Kidney (tissue), 14 donors: ENCODE results near the gene ACADS. TPM values are rescaled to one million over a fixed set of nuclear protein-coding genes. Genes with fewer than 3 reads are reported as not detected.

Experiments used
- DNase-seq, 5 donors: peaks; one replicate each; pipeline ENCODE4 v3.0.0-alpha.2; 2013 to 2020
- FAIRE-seq: peaks from 2 replicates; lab custom pipeline; 2012; peaks lifted over from hg19 to GRCh38; lab: Jason Lieb, UNC
- H3K27ac ChIP-seq, 2 donors: one replicate each; pipeline ENCODE4 v1.7.0; 2013; ENCODE audit warnings: low read depth in 2 of 2, low read length in 2 of 2, inconsistent platforms in 1 of 2
- H3K27me3 ChIP-seq: one replicate; pipeline ENCODE4 v1.7.1; 2013; ENCODE audit warnings: low read length, inconsistent platforms; ENCODE audit not compliant: control insufficient read depth, insufficient read depth
- H3K36me3 ChIP-seq, 3 donors: one replicate each; pipeline versions ENCODE4 v1.7.0 to v1.7.1; 2013; ENCODE audit warnings: low read length in 3 of 3, control low read depth in 1 of 3, inconsistent platforms in 1 of 3; ENCODE audit not compliant: insufficient read depth in 3 of 3, control insufficient read depth in 2 of 3
- H3K4me1 ChIP-seq, 3 donors: one replicate each; pipeline versions ENCODE4 v1.7.0 to v1.7.1; 2013; ENCODE audit warnings: low read length in 3 of 3, inconsistent platforms in 1 of 3, low read depth in 1 of 3; ENCODE audit not compliant: control insufficient read depth in 2 of 3, insufficient read depth in 2 of 3
- H3K4me3 ChIP-seq, 3 donors: one replicate each; pipeline versions ENCODE4 v1.7.0 to v1.8.1; 2013; ENCODE audit warnings: low read length in 3 of 3, control low read depth in 1 of 3, inconsistent platforms in 1 of 3
- H3K9ac ChIP-seq, 3 donors: one replicate each; pipeline versions ENCODE4 v1.7.0 to v1.7.1; 2013; ENCODE audit warnings: low read length in 3 of 3, control low read depth in 1 of 3, inconsistent platforms in 1 of 3
- H3K9me3 ChIP-seq, 3 donors: one replicate each; pipeline versions ENCODE4 v1.7.0 to v1.7.1; 2013; ENCODE audit warnings: low read length in 3 of 3, control low read depth in 1 of 3, inconsistent platforms in 1 of 3; ENCODE audit not compliant: control insufficient read depth in 2 of 3, insufficient read depth in 1 of 3
- CTCF ChIP-seq: IDR thresholded peaks from 3 replicates; pipeline ENCODE4 v1.5.1; 2012; ENCODE audit warnings: mild to moderate bottlenecking, moderate library complexity, borderline replicate concordance; ENCODE audit not compliant: insufficient read depth; ENCODE audit errors: extremely low read depth
- intact Hi-C: fragments of 100-400 bp; cut with DNase I; formaldehyde crosslinking; loops from one replicate; pipeline ENCODE4 v1.11.1; 2022
- polyA plus RNA-seq: library from polyadenylated mRNA; stranded (reverse); fragments of 350-450 nt; fragmentation: Illumina TruSeq; extraction: RNeasy Lipid Tissue Mini Kit (QIAGEN cat#74804); gene quantifications from one replicate; pipeline ENCODE4 v1.2.3, GENCODE V29; 2014; ENCODE audit warnings: low read depth, low replicate concordance; ENCODE audit not compliant: insufficient read depth
- total RNA-seq: library from RNA; stranded (reverse); fragmentation: NEBNext Ultra II Directional; extraction: Animal tissue kit (Norgen Biotek cat#: 25700); gene quantifications from one replicate; pipeline ENCODE4 v1.2.1, GENCODE V29; 2021
- donor health status: control.
- donor health status: control.
- donor health status: control.
- donor health status: control.
- donor health status: control.
- donor health status: DM: yes; HTN: yes; CAD: no.
- donor health status: Normal renal cell carcinoma (clear cell type).

ACADS gene
- total and polyA plus RNA-seq, 2 donors from 2014 or later: 24.4 to 133 TPM

GRCh38 chr12:120751389-120751788, 25.8 kb downstream of the ACADS start:
- H3K9me3 ChIP-seq: no peaks in the 10 kb centered on the region
- no peak overlapping the region for H3K9ac ChIP-seq
- no peak for TF ChIP-seq CTCF
- intact Hi-C loops: no loop called here
- H3K4me3 ChIP-seq: no peak overlapping the region
- no peaks in the 10 kb centered on the region for H3K27me3 ChIP-seq
- DNase-seq (no peak), FAIRE-seq (no peak)
- H3K4me1 ChIP-seq: no peaks in the 10 kb centered on the region
- H3K27ac ChIP-seq: no peak overlapping the region
- H3K36me3 ChIP-seq: no peaks in the 10 kb centered on the region

GRCh38 chr12:120754792-120755191, 29.2 kb downstream of the ACADS start:
- no peaks in the 10 kb centered on the region for H3K36me3 ChIP-seq
- DNase-seq (no peak), FAIRE-seq (no peak)
- H3K9ac ChIP-seq: no peak overlapping the region
- no peak for TF ChIP-seq CTCF
- intact Hi-C loops: no loop called here
- H3K9me3 ChIP-seq: no peaks in the 10 kb centered on the region
- no peak overlapping the region for H3K27ac ChIP-seq
- no peaks in the 10 kb centered on the region for H3K4me1 ChIP-seq
- no peak overlapping the region for H3K4me3 ChIP-seq
- H3K27me3 ChIP-seq: no peaks in the 10 kb centered on the region

- FAIRE-seq: no peak
- no peaks in the 10 kb centered on the region for H3K4me1 ChIP-seq
- no peak overlapping the region for H3K9ac ChIP-seq
- no peak for TF ChIP-seq CTCF
- H3K9me3 ChIP-seq: no peaks in the 10 kb centered on the region
- no peaks in the 10 kb centered on the region for H3K27me3 ChIP-seq
- H3K27ac ChIP-seq: no peak overlapping the region
- no peak for DNase-seq
- H3K4me3 ChIP-seq: no peak overlapping the region
- no peaks in the 10 kb centered on the region for H3K36me3 ChIP-seq
- intact Hi-C loops: no loop called here
Observed at GRCh38 chr12:120755269-120755668, 29.6 kb downstream of the ACADS start.

- TF ChIP-seq CTCF: no peak
- peaks cover 0 to 11% (median 0%) of the 10 kb centered on the region in 3 donors for H3K36me3 ChIP-seq
- no peak overlapping the region for H3K4me3 ChIP-seq
- no peak for FAIRE-seq
- H3K4me1 ChIP-seq: peaks cover 0 to 5% (median 0%) of the 10 kb centered on the region in 3 donors
- H3K27ac ChIP-seq: no peak overlapping the region
- H3K9me3 ChIP-seq: no peaks in the 10 kb centered on the region
- H3K27me3 ChIP-seq: no peaks in the 10 kb centered on the region
- no peak for DNase-seq
- intact Hi-C loops: no loop called here
- no peak overlapping the region for H3K9ac ChIP-seq
Observed at GRCh38 chr12:120757226-120757742, 31.7 kb downstream of the ACADS start.
